GM19397 (cell line): ENCODE results near the gene SCAMP2.
"Not testable (repeated sequence)": the region's sequence is repeated elsewhere in the genome, so short reads cannot be mapped to it uniquely, and the experiment has no call there.

Experiments
- ATAC-seq: cut with Tn5 transposase; IDR thresholded peaks from one replicate; pipeline ENCODE4 v1.9.1; 2021; ENCODE audit warnings: mild to moderate bottlenecking, moderate library complexity; ENCODE audit not compliant: unreplicated experiment

The SCAMP2 gene, protein sequence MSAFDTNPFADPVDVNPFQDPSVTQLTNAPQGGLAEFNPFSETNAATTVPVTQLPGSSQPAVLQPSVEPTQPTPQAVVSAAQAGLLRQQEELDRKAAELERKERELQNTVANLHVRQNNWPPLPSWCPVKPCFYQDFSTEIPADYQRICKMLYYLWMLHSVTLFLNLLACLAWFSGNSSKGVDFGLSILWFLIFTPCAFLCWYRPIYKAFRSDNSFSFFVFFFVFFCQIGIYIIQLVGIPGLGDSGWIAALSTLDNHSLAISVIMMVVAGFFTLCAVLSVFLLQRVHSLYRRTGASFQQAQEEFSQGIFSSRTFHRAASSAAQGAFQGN

DNA sequence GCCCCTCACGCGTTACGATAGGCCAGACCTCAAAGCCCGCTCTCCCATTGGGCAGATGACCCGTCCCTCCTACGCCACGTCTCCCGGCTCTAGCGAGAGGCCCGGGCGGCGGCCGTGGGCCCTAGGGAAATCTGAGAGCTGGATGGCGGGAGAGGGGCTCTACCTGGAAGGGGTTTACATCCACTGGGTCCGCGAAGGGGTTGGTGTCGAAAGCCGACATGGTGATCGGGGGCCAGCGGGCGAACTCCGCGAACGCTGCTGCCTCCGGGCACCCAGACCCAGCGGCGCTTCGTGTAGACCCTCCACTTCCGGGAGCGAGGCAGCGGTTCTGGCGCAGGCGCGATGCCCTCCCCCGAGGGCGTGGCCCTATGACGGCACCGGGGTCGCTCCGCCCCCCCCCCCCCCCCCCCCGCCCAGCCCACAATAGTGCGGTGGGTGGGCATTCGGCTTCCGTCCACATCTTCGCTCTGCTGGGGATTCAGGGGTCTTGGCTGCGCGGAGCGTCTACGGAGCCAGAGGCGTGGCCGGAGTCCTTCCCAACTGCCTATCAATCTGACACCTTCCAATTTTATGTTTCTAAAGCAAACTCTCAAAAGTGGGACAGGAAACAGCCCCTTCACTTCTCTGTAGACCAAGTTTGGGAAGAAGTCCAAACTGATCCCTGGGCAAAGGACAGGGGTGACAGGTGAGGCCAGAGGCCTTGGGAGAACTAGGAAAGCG lies at the start of gene SCAMP2:
TSS of gene SCAMP2 (minus strand) at position 330 of the 720 bp plus-strand sequence. CDS start at position 220, 110 bp downstream.
- ATAC-seq: peak; percentile 82

DNA sequence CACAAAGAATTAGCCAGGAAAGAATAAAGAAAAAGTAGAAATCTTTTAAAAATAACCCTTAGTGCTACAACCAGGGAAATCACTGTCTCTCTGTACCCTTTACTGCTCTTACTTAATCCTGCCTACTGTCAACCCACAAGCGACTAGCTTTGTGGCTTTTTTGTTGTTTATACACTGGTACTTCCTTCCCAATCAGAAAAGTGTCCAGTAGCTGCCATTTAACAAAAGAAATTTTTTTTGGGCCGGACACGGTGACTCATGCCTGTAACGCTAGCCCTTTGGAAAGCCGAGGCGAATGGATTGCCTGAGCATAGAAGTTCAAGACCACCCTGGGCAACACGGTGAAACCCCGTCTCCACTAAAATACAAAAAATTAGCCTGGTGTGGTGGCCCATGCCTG lies 47.3 kb upstream of the SCAMP2 start:
- no peak for ATAC-seq

DNA sequence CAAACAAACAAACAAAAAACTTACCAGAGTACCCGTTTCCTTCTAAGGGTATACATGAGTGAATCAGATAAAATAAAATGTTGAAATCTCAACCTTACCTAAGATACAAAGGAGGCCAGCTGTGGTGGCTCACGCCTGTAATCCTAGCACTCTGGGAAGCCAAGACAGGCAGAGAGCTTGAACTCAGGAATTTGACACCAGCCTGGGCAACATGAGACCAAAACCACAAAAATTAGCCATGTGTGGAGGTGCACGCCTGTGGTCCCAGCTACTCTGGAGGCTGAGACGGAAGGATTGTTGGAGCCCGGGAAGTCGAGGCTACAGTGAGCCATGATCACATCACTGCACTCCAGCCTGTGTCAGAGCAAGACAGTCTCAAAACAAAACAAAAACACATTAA lies 44.5 kb upstream of the SCAMP2 start:
- ATAC-seq: no peak

DNA sequence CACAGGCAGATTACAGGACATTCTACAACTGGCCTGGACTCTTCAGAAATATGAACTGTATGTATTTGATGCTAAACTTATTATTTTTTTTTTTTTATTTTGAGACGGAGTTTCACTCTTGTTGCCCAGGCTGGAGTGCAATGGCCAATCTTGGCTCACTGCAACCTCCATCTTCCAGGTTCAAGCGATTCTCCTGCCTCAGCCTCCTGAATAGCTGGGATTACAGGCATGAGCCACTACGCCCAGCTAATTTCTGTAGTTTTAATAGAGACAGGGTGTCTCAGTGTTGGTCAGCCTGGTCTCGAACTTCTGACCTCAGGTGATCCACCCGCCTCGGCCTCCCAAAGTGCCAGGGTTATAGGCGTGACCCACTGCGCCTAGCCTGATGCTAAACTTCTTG lies 40.6 kb upstream of the SCAMP2 start:
- not testable (repeated sequence) for ATAC-seq

DNA sequence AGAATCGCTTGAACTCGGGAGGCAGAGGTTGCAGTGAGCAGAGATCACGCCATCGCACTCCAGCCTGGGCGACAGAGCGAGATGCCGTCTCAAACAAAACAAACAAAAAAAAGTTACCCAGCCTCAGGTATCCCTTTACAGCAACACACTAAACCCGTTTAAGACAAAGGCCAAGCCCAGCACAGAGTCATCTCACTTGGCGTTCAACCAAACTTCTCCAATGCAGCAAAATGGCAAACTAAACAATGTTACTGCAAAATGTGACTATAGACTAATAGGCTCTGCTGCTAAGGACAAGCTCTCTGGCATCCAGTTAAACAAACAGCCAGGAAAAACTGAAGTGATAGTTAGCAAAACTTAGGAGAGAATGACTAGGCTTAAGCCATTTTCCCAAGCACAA lies 39.9 kb upstream of the SCAMP2 start:
- ATAC-seq: no peak

DNA sequence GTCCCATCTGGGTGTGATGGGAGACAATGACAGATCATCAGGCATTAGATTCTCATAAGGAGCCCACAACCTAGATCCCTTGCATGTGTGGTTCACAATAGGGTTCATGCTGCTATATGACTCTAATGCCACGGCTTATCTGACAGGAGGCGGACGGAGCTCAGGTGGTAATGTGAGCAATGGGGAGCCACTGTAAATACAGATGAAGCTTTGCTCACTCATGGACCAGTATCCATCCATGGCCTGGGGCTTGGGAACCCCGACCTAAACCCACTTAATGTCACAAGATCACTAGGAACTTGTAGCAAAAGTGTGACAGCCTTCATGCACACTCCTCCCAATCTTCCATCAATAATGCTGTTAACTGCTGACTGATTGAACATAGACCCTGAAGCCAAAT lies 35.5 kb upstream of the SCAMP2 start:
- no peak for ATAC-seq

DNA sequence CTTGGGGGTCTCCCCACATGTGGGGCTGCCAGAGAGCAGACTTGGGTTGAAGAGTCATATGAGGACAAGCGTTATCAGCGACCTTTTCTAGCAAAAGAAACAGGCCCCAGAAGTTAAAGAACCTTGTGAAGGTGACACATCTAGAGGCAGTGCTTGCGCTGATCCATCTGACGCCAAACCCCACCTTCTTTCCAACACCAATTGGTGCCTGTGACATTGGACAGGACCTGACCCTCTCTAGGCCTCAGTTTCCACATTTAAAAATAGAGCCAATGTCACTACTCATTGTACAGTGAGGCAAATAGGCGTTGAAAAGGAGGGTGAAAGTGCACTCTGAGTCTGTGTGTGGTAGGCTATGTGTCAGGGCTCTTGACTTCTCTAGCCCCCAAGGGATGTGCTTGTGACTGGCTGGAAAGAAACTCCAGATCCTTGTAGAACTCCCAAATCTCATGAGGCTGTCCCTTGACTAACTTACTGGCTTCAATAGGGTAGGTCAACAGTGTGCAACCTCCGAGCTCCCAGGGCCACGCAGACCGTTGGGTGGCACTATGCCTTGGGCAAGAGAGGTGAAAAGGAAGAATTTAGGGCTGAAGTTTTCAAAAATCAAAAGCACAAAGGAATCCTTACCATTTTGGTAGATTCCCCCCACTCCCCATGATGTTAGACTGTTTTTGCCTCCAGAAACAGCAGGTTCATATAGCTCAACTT lies 34.2 kb upstream of the SCAMP2 start:
- ATAC-seq: no peak

DNA sequence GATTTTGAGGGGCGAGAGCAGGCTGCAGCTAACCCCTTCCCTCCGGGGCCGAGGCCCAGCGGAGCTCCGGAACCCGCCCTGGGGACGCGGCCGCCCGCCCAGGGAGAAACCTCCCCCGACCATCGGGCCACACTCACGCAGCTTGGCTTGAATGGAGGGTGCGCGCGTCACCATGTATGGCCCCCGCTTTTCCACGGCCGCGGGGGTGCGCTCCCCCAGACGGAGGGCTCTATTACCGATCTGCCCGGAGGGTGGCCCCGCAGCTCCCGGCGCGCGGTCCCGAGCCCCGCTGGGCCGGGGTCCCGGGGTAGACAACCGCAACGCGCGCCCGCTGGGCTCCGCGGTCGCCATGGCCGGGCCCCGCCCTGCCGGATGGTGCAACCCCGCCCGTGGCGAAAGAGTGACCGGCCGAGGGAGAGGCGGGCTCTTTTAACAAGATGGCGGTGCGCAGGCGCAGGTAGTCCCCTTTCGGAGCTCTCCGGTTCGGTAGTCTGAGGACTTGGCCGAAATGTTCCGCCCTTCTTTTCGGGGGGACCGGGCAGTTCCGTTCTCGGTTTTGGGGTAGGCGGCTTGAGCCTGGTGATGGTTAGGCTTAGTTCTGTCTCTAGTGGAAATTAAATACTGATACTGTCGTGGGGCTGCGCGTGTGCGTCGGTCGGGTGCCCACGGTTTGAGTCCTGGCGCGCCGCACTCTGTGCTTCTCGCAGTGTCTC lies 33.4 kb upstream of the SCAMP2 start, which contains the start of gene FAM219B:
TSS of gene FAM219B (minus strand) at position 402 of the 713 bp plus-strand sequence. CDS start at position 351, 51 bp downstream.
- ATAC-seq: peak; percentile 87

DNA sequence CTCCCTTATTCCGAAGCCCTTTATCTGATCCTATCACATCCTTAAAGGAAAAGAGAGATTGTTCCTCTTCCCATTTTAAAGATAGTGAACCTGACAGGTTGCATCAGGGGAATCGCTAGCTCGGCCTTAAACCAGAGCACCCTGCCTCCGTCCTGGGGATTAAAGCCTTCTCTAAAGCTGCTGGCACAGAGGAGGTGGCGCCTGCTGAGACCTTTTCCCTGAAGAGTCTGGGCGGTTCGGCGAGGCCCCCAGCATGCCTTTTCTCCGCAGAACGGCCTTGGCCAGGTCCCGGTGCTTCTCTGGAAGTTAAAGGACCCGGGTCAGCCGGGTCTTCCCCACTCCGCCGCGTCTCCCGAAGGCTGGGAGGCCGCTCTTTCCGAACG lies 32.9 kb upstream of the SCAMP2 start:
- peak; percentile 11 for ATAC-seq

DNA sequence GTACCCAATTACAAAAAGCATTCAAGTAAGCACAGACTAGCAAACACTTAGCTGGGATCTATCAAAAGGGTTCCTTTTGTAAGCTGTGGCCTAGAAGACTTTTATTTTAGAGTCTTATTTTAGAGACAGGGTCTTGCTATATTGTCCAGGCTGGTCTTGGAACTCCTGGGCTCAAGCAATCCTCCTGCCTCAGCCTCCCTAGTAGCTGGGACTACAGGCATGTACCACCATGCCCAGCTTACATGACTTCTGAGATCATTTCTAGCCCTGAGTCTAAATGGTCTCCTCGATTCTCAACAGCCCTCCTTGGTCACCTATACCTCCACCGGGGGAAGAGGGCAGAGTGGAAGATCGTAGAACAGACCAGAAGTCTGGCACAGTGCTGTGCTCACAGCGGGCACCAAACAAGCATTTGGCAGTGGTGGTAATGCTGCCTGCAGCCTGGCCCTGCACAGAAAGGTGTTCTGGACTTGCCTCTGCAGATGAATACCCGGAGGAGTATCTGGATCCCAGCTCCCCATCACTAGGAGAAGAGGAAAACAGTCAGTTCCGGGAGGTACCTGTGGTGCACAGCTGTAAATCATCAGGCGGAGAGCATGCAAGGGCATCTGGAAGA lies 31.1 kb upstream of the SCAMP2 start:
- ATAC-seq: no peak

DNA sequence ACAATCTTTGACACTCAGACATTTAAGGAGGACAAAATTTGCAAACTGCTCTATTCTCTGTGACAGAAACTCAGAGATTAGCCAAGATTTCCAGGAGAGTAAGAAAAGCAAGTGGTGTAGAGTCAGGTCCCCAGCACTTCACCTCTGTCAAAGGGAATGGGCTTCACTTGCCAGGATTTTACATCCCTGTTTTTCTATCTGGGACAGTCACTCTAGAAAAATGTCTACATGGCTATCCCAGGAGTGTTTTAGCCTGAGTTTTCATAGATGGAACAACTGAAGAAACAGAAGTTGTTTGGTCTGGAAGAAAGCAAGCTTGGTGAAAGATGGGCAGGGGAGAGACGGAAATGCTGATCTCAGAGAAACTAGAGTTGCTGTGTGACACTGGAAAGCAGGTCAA lies 30.5 kb upstream of the SCAMP2 start:
- no peak for ATAC-seq

DNA sequence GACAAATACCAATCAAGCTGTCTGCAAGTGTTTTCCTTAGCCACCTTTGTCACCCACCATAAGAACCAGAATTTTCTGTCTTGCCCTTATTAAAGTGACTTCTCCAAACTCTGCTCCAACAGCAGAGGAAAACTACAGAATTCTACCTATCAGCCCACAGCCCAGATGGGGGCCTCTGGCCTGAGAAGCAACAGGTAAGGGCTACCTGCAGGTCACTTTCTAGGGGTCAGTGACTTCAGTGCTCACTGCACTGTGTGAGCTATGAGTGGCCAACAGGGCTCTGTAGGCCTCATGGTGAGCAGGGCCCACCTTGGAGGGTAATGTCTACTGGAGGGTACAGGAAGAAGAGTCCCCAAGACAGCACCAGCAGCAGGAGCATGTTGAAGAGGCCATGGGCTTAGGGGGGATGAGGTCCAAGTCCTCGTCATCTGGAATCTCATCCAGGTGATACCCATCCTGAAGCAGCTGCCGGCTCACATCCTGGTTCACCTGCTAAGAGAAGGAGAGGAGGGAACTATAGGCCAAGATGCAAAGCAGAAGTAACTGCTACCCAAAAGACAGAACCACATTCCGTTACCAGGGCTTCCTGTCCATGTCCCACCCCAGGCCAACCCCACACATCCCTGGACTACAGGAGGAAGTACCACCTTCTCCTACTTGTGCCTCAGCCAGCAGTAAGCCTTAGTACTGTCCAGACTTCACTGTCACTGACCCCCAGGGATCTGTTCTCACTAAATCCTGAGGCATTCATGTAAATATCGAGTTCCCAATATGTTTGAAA lies 29.3 kb upstream of the SCAMP2 start:
- no peak for ATAC-seq

DNA sequence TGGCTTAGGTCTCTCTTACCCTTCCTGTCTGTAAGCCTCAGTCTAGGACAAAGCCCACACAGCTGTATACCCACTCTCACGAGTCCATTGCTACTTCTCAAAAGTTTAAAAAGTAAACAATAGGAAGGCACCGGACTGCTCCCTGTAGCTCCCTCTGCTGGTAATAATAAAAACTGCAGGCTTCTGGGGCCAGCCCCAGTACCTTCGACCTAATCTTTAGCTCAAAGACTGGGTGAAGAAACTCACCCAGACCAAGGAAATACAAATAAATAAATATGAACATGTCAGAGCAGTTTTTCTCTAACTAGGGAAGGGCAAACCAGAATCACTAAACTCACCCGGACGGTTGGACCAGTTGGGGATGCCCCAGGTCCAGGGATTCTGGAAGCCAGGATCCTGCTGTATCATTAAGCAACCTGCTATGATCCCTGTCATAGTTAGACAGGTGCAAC lies 28.5 kb upstream of the SCAMP2 start:
- no peak for ATAC-seq

DNA sequence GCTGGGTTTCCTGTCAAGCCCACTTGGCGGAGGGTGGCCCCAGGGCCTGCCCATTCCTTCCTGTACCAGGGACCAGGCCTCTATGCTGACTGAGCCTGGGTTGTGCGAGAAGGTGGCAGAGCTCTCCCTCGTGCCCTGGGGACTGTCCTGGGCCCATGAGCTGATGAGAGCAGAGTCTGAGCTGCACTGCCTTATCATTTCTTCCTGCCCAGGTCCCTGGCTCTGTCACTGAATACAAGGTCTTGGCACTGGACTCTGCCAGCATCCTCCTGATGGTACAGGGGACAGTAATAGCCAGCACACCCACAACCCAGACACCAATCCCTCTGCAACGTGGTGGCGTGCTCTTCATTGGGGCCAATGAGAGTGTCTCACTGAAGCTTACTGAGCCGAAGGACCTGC lies 24.1 kb upstream of the SCAMP2 start:
- no peak for ATAC-seq

DNA sequence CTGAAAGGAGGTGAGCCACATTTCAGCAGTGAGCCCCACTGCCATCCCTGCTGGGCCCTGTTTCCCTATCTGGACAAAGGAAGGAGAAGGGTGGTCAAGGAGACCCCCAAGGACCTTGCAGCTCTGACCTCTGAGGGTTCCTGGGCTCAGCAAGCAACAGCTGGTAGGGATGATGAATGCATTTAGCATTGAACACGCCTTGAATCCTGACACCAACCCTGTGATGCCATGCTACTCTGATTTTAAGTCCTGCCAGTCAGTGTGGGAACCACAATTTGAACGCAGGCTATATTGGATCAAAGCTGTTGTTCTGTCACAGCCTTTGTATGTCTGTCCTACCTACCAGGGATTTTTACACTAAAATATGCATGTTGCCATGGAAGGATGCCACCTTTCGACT lies 23.2 kb upstream of the SCAMP2 start:
- ATAC-seq: no peak

DNA sequence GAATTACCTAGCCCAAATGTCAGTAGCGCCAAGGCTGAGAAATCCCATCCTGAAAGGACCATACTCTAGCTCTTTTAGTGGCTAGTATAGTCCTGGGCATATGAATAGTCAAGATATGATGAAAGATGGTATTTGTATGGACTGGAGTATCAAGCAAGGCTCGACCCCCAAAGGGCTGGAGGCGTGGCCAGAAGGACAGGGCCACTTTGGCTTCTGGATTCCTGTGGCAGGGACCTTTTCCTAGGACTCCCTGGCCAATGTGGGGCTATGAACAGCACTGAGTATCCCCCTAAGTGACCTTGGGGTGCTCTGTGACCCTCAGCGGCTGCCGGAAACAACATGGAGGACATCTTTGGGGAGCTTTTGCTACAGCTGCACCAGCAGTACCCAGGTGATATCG lies 22.7 kb upstream of the SCAMP2 start:
- ATAC-seq: no peak

DNA sequence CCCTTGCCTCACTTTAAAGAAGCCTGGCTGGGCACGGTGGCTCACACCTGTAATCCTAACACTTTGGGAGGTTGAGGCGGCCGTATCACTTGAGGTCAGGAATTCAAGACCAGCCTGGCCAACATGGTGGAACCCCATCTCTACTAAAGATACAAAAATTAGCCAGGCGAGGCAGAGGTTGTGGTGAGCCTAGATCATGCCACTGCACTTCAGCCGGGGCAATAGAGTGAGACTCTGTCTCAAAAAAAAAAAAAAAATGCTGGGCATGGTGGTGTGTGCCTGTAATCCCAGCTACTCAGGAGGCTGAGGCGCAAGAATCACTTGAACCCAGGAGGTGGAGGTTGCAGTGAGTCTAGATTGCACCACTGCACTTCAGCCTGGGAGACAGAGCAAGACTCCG lies 21.2 kb upstream of the SCAMP2 start:
- not testable (repeated sequence) for ATAC-seq

DNA sequence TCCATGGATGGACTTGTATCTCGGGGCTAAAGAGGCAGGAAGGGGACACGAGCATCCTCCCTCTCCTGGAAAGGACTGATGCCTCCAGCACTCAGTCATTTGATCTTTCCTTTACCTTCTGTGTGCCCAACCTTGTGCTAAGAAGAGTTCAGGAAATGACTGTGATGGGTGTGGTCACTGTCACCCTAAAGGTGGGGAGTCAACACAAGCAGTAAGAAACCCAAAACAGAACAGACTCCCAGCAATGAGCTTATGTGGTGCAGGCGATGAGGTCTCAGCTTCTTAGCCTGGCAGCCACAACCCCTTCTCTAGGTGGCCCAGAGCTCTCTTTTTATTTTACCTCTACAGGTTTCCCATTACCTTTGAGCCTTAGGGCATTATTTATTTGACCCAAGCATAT lies 20.5 kb upstream of the SCAMP2 start:
- ATAC-seq: no peak

DNA sequence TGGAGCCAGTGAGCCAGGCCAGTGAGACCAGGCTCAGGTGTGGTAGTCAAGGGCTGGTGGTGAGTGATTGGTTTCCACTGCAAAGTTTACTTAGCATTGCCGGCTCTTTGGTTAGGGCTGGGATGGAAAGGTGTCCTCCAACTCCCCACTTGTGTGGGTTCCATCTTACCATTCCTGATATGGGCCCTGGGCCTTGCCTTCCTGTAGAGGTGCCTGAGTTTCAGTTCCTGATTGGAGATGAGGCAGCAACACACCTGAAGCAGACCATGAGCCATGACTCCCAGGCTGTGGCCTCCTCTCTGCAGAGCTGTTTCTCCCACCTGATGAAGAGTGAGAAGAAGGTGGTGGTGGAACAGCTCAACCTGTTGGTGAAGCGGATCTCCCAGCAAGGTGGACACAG lies 19.8 kb upstream of the SCAMP2 start:
- no peak for ATAC-seq

DNA sequence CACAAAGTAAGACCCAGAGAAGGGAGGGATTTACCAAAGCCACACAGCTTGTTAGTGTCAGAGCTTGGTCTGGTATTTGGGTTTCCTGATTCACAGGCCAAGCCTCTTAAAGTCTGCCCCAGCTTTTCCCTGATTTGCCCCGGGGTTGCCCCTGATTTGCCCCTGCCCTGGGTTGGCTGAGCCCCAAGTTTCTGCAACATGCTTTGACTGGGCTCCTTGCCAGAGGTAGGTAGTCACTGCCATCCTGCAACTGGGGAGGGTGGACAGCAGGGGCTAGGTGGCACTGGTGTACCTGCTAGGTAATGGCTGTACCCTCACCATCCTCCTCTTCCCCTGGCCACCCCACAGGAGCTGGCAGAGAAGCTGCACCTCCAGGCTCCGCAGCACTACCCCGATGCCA lies 19.1 kb upstream of the SCAMP2 start:
- ATAC-seq: no peak
